GM20431 (cell line): ENCODE measurements around the gene ARHGAP4.

Source experiments
- in situ Hi-C: fragments of 300-500 bp; cut with MseI, MboI; formaldehyde crosslinking; loops from one replicate; pipeline ENCODE4 v1.15.0; 2020; ENCODE audit warnings: low sequenced_read_pairs; ENCODE audit not compliant: unreplicated experiment

Gene ARHGAP4

GRCh38 chrX:153871946-153872878 lies 53.9 kb downstream of the ARHGAP4 start:
- in situ Hi-C loops: no loop called here

- in situ Hi-C loops: no loop called here
Observed at GRCh38 chrX:153871451-153871850, 54.6 kb downstream of the ARHGAP4 start.

- in situ Hi-C loops: no loop called here
Observed at GRCh38 chrX:153870791-153871360, 55.2 kb downstream of the ARHGAP4 start.

- in situ Hi-C loops: no loop called here
Observed at GRCh38 chrX:153870288-153870690, 55.8 kb downstream of the ARHGAP4 start.

- in situ Hi-C loops: no loop called here
Observed at GRCh38 chrX:153869473-153870287, 56.4 kb downstream of the ARHGAP4 start.

- in situ Hi-C loops: no loop called here
Observed at GRCh38 chrX:153868576-153869472, 57.2 kb downstream of the ARHGAP4 start.

- in situ Hi-C loops: no loop called here
Observed at GRCh38 chrX:153867671-153868070, 58.4 kb downstream of the ARHGAP4 start.

GRCh38 chrX:153867139-153867538 lies 58.9 kb downstream of the ARHGAP4 start:
- in situ Hi-C loops: no loop called here

GRCh38 chrX:153866302-153867019 lies 59.6 kb downstream of the ARHGAP4 start:
- in situ Hi-C loops: no loop called here

GRCh38 chrX:153865685-153866084 lies 60.4 kb downstream of the ARHGAP4 start:
- in situ Hi-C loops: no loop called here

GRCh38 chrX:153865321-153865580 lies 60.8 kb downstream of the ARHGAP4 start:
- in situ Hi-C loops: no loop called here

- in situ Hi-C loops: no loop called here
Observed at GRCh38 chrX:153864561-153865320, 61.3 kb downstream of the ARHGAP4 start.

GRCh38 chrX:153864101-153864500 lies 62.0 kb downstream of the ARHGAP4 start:
- in situ Hi-C loops: no loop called here

GRCh38 chrX:153863251-153863991 lies 62.6 kb downstream of the ARHGAP4 start:
- in situ Hi-C loops: no loop called here

- in situ Hi-C loops: no loop called here
Observed at GRCh38 chrX:153862369-153863250, 63.5 kb downstream of the ARHGAP4 start.

GRCh38 chrX:153861733-153862310 lies 64.2 kb downstream of the ARHGAP4 start:
- in situ Hi-C loops: no loop called here

GRCh38 chrX:153861151-153861550 lies 64.9 kb downstream of the ARHGAP4 start:
- in situ Hi-C loops: no loop called here
